GM23338 (cell line): ENCODE data around the gene MRAP. TPM values are rescaled to one million over a fixed set of nuclear protein-coding genes. Genes with fewer than 3 reads are reported as not detected.

Experiments
- ATAC-seq: fragments of 200-7000 bp; cut with Tn5 transposase; 3 replicates; pipeline ENCODE4 v1.9.1; 2020
- DNase-seq: peaks from one replicate; pipeline ENCODE4 v3.0.0-alpha.2; 2015; ENCODE audit warnings: low spot score
- H2AFZ ChIP-seq: fragments of 200-600 bp; sonication (generic); 2 replicates; pipeline ENCODE4 v1.8.0; 2016; ENCODE audit warnings: antibody characterized with exemption, mild to moderate bottlenecking, moderate library complexity
- H3F3A ChIP-seq: fragments of 200-600 bp; sonication (generic); replicated peaks from 2 replicates; pipeline ENCODE4 v1.8.0; 2017; ENCODE audit warnings: antibody characterized with exemption, mixed run types, low read depth
- H3K27ac ChIP-seq: fragments of 200-600 bp; sonication (generic); 2 replicates; pipeline ENCODE4 v1.6.1; 2016; ENCODE audit warnings: low read depth
- H3K27me3 ChIP-seq: fragments of 200-600 bp; sonication (generic); 2 replicates; pipeline ENCODE4 v1.8.0; 2016; ENCODE audit warnings: mild to moderate bottlenecking, mixed run types, moderate library complexity; ENCODE audit not compliant: insufficient read depth
- H3K36me3 ChIP-seq: fragments of 200-600 bp; sonication (generic); 2 replicates; pipeline ENCODE4 v1.8.0; 2016; ENCODE audit warnings: mild to moderate bottlenecking; ENCODE audit not compliant: insufficient read depth
- H3K4me1 ChIP-seq: fragments of 200-600 bp; sonication (generic); 2 replicates; pipeline ENCODE4 v1.8.0; 2016; ENCODE audit warnings: mild to moderate bottlenecking, moderate library complexity; ENCODE audit not compliant: insufficient read depth
- H3K4me2 ChIP-seq: fragments of 200-600 bp; sonication (generic); 2 replicates; pipeline ENCODE4 v1.7.1; 2017; ENCODE audit warnings: mixed run types
- H3K4me3 ChIP-seq: fragments of 200-600 bp; sonication (generic); 2 replicates; pipeline ENCODE4 v1.6.1; 2016; ENCODE audit warnings: mixed run types
- H3K79me2 ChIP-seq: fragments of 200-600 bp; sonication (generic); replicated peaks from 2 replicates; pipeline ENCODE4 v1.8.0; 2017; ENCODE audit warnings: mild to moderate bottlenecking; ENCODE audit not compliant: insufficient read depth
- H3K9me2 ChIP-seq: fragments of 200-600 bp; sonication (generic); 2 replicates; pipeline ENCODE4 v1.8.0; 2017; ENCODE audit not compliant: insufficient read depth
- H4K20me1 ChIP-seq: fragments of 200-600 bp; sonication (generic); replicated peaks from 2 replicates; pipeline ENCODE4 v1.8.0; 2017; ENCODE audit warnings: mild to moderate bottlenecking; ENCODE audit not compliant: insufficient read depth
- H3K27ac Mint-ChIP-seq: 2 replicates; pipeline ENCODE4 v1.8.0; 2020; ENCODE audit warnings: inconsistent platforms, mild to moderate bottlenecking, moderate library complexity, mixed read lengths
- H3K27me3 Mint-ChIP-seq: 3 replicates; pipeline ENCODE4 v1.8.0; 2022; ENCODE audit warnings: low read depth, mild to moderate bottlenecking, moderate library complexity, mixed read lengths, inconsistent platforms; ENCODE audit not compliant: insufficient read depth, poor library complexity
- H3K36me3 Mint-ChIP-seq: 3 replicates; pipeline ENCODE4 v1.8.0; 2021; ENCODE audit warnings: low read depth, mild to moderate bottlenecking, inconsistent platforms, moderate library complexity, mixed read lengths
- H3K4me1 Mint-ChIP-seq: 3 replicates; pipeline ENCODE4 v1.8.0; 2020; ENCODE audit warnings: mild to moderate bottlenecking, inconsistent platforms, mixed read lengths
- H3K4me3 Mint-ChIP-seq: 3 replicates; pipeline ENCODE4 v1.8.0; 2021; ENCODE audit warnings: moderate library complexity, mild to moderate bottlenecking, inconsistent platforms, mixed read lengths
- H3K9me3 Mint-ChIP-seq: 3 replicates; pipeline ENCODE4 v1.8.0; 2020; ENCODE audit warnings: moderate library complexity, mild to moderate bottlenecking, inconsistent platforms, mixed read lengths
- CREB1 ChIP-seq: fragments of 250-450 bp; sonication (Bioruptor Pico); IDR thresholded peaks from 2 replicates; pipeline ENCODE4 v1.5.0; 2020; ENCODE audit warnings: low read depth, mild to moderate bottlenecking, moderate library complexity
- ETS1 ChIP-seq: IDR thresholded peaks from 2 replicates; pipeline ENCODE4 v1.6.1; 2016; ENCODE audit warnings: antibody characterized with exemption
- EZH2 ChIP-seq: fragments of 200-600 bp; sonication (generic); IDR thresholded peaks from one replicate; pipeline ENCODE4 v1.8.0; 2017; ENCODE audit warnings: antibody characterized with exemption, mild to moderate bottlenecking, low read depth; ENCODE audit not compliant: unreplicated experiment
- JUNB ChIP-seq: IDR thresholded peaks from one replicate; pipeline ENCODE4 v1.6.1; 2016; ENCODE audit warnings: antibody characterized with exemption; ENCODE audit not compliant: unreplicated experiment
- NANOG ChIP-seq: IDR thresholded peaks from 2 replicates; pipeline ENCODE4 v1.6.1; 2016; ENCODE audit warnings: antibody characterized with exemption, borderline replicate concordance
- POLR2AphosphoS5 ChIP-seq: IDR thresholded peaks from 2 replicates; pipeline ENCODE4 v1.6.1; 2016; ENCODE audit warnings: antibody characterized with exemption, low read depth
- REST ChIP-seq: IDR thresholded peaks from one replicate; pipeline ENCODE4 v1.6.1; 2018; ENCODE audit warnings: antibody characterized with exemption; ENCODE audit not compliant: unreplicated experiment
- STAT1 ChIP-seq: IDR thresholded peaks from one replicate; pipeline ENCODE4 v1.6.1; 2016; ENCODE audit warnings: antibody characterized with exemption; ENCODE audit not compliant: unreplicated experiment
- ZNF114 ChIP-seq: fragments of 250-450 bp; sonication (Bioruptor Pico); IDR thresholded peaks from 2 replicates; pipeline ENCODE4 v1.5.0; 2020; ENCODE audit warnings: mild to moderate bottlenecking, moderate library complexity
- ZNF331 ChIP-seq: fragments of 250-450 bp; sonication (Bioruptor Pico); IDR thresholded peaks from 2 replicates; pipeline ENCODE4 v1.5.0; 2020; ENCODE audit warnings: low read depth, mild to moderate bottlenecking, moderate library complexity
- ZNF462 ChIP-seq: fragments of 250-450 bp; sonication (Bioruptor Pico); IDR thresholded peaks from 2 replicates; pipeline ENCODE4 v1.5.0; 2020; ENCODE audit warnings: mild to moderate bottlenecking, moderate library complexity
- polyA plus RNA-seq: library from polyadenylated mRNA; unstranded; fragments of >200 nt; fragmentation: Nextera tagmentation; extraction: Ambion mirVana; gene quantifications from 2 replicates; pipeline ENCODE4 v1.2.1, GENCODE V29; 2016
- total RNA-seq: library from RNA; depleted of rRNA; stranded (reverse); fragments of >200 nt; shearing (Covaris generic); gene quantifications from 2 replicates; pipeline ENCODE4 v1.2.3, GENCODE V29; 2014

MRAP gene
- total and polyA plus RNA-seq, 2 experiments from 2014 or later, result 0.78 TPM; not detected in 1

- Histone ChIP-seq H3K79me2 (no peaks in the 10 kb centered on the region), H3K36me3 (no peaks in the 10 kb centered on the region), H3K27me3 (no peaks in the 10 kb centered on the region), H3K27ac (no peak overlapping the region), H4K20me1 (no peaks in the 10 kb centered on the region; the same call in 1 of the 2 replicates), H3K9me2 (0 out of 2 replicates have a peak, but pooled peaks cover 2% of the 10 kb centered on the region), H3K4me3 (no peak overlapping the region), H3K4me1 (no peaks in the 10 kb centered on the region), H3F3A (no peaks in the 10 kb centered on the region), H3K4me2 (no peak overlapping the region), H2AFZ (no peak overlapping the region)
- no peaks in the 10 kb centered on the region for H3K27me3 Mint-ChIP-seq
- H3K4me3 Mint-ChIP-seq, result no peak overlapping the region
- H3K9me3 Mint-ChIP-seq, result no peaks in the 10 kb centered on the region
- peaks cover 12% of the 10 kb centered on the region for H3K36me3 Mint-ChIP-seq
- H3K27ac Mint-ChIP-seq, result no peak overlapping the region
- no peaks in the 10 kb centered on the region for H3K4me1 Mint-ChIP-seq
- no peak for TF ChIP-seq CREB1 (CRISPR knock-in tag)
- TF ChIP-seq ZNF114 (CRISPR knock-in tag), result no peak
- no peak for TF ChIP-seq ETS1
- TF ChIP-seq EZH2, result no peak
- TF ChIP-seq NANOG, result no peak
- DNase-seq (no peak), ATAC-seq (no peak)
These were observed 1.0 kb downstream of the MRAP start for GRCh38 chr21:32299695-32300094.

GRCh38 chr21:32300117-32300681, 1.5 kb downstream of the MRAP start:
- no peaks in the 10 kb centered on the region for H3K9me3 Mint-ChIP-seq
- Histone ChIP-seq H3K4me1 (0 out of 2 replicates have a peak, but pooled peaks cover under 1% of the 10 kb centered on the region), H3K4me3 (no peak overlapping the region), H3K27ac (no peak overlapping the region), H4K20me1 (peaks cover under 1% of the 10 kb centered on the region), H3K4me2 (no peak overlapping the region), H3K36me3 (no peaks in the 10 kb centered on the region), H3K79me2 (no peaks in the 10 kb centered on the region), H3F3A (0 out of 2 replicates have a peak, but pooled peaks cover 2% of the 10 kb centered on the region), H2AFZ (no peak overlapping the region), H3K27me3 (no peaks in the 10 kb centered on the region), H3K9me2 (0 out of 2 replicates have a peak, but pooled peaks cover 2% of the 10 kb centered on the region)
- DNase-seq, result no peak
- H3K4me1 Mint-ChIP-seq, result no peaks in the 10 kb centered on the region
- H3K36me3 Mint-ChIP-seq, result peaks cover 12% of the 10 kb centered on the region
- H3K4me3 Mint-ChIP-seq, result no peak overlapping the region
- no peaks in the 10 kb centered on the region for H3K27me3 Mint-ChIP-seq
- no peak for ATAC-seq
- H3K27ac Mint-ChIP-seq, result no peak overlapping the region
- TF ChIP-seq ZNF331 (CRISPR knock-in tag) (no peak), POLR2AphosphoS5 (no peak), STAT1 (no peak), EZH2 (no peak), ZNF462 (no peak), ZNF114 (CRISPR knock-in tag) (no peak), REST (no peak), JUNB (no peak), CREB1 (CRISPR knock-in tag) (no peak)
